ENCODE results near the gene ZMYND19. TPM values are rescaled to one million over a fixed set of nuclear protein-coding genes. Genes with fewer than 3 reads are reported as not detected.
"Not testable (repeated sequence)": the region's sequence is repeated elsewhere in the genome, so short reads cannot be mapped to it uniquely, and the experiment has no call there.

ZMYND19 gene
- total RNA-seq, 1 donor from 2014 or later, result 14.2 TPM

DNA sequence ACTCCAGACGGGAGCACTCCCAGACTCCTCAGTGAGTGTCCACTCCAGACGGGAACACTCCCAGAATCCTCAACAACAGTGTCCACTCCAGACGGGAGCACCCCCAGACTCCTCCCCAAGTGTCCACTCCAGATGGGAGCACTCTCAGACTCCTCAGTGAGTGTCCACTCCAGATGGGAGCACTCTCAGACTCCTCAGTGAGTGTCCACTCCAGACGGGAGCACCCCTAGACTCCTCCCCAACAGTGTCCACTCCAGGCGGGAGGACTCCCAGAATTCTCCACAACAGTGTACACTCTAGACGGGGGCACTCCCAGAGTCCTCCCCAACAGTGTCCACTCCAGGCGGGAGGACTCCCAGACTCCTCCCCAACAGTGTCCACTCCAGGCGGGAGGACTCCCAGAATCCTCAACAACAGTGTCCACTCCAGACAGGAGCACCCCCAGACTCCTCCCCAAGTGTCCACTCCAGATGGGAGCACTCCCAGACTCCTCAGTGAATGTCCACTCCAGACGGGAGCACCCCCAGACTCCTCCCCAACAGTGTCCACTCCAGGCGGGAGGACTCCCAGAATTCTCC is 57.3 kb downstream of the ZMYND19 start:
- not testable (repeated sequence) for DNase-seq (ENCODE audit: low spot score)

Other genes starting within 250 kb of the ZMYND19 start
- gene EXD3, start 167.3 kb downstream of the ZMYND19 start, total RNA-seq (ENCODE audit: insufficient read depth, low replicate concordance), result 12.0 TPM
- not detected for gene NOXA1, start 167.1 kb downstream of the ZMYND19 start, total RNA-seq (ENCODE audit: insufficient read depth, low replicate concordance)
- gene ENTPD8, start 149.2 kb downstream of the ZMYND19 start, total RNA-seq (ENCODE audit: insufficient read depth, low replicate concordance), result not detected
- 8.7 TPM for gene NSMF, start 131.2 kb downstream of the ZMYND19 start, total RNA-seq (ENCODE audit: insufficient read depth, low replicate concordance)
- gene PNPLA7, start 40.1 kb downstream of the ZMYND19 start, total RNA-seq (ENCODE audit: insufficient read depth, low replicate concordance), result 4.3 TPM
- gene MRPL41, start 38.6 kb downstream of the ZMYND19 start, total RNA-seq (ENCODE audit: insufficient read depth, low replicate concordance), result 11.8 TPM
- 24.8 TPM for gene DPH7, start 11.6 kb downstream of the ZMYND19 start, total RNA-seq (ENCODE audit: insufficient read depth, low replicate concordance)
- gene ARRDC1, start 15.2 kb upstream of the ZMYND19 start, total RNA-seq (ENCODE audit: insufficient read depth, low replicate concordance), result 11.3 TPM
- gene EHMT1, start 28.5 kb upstream of the ZMYND19 start, total RNA-seq (ENCODE audit: insufficient read depth, low replicate concordance), result 39.5 TPM

Measured in umbilical cord (tissue), 2 donors.